HG03095 (cell line): Measurements from ENCODE around the gene EPAS1.

Experiments
- ATAC-seq: cut with Tn5 transposase; IDR thresholded peaks from one replicate; pipeline ENCODE4 v1.9.1; 2021; ENCODE audit warnings: moderate library complexity; ENCODE audit not compliant: unreplicated experiment

EPAS1 gene

DNA sequence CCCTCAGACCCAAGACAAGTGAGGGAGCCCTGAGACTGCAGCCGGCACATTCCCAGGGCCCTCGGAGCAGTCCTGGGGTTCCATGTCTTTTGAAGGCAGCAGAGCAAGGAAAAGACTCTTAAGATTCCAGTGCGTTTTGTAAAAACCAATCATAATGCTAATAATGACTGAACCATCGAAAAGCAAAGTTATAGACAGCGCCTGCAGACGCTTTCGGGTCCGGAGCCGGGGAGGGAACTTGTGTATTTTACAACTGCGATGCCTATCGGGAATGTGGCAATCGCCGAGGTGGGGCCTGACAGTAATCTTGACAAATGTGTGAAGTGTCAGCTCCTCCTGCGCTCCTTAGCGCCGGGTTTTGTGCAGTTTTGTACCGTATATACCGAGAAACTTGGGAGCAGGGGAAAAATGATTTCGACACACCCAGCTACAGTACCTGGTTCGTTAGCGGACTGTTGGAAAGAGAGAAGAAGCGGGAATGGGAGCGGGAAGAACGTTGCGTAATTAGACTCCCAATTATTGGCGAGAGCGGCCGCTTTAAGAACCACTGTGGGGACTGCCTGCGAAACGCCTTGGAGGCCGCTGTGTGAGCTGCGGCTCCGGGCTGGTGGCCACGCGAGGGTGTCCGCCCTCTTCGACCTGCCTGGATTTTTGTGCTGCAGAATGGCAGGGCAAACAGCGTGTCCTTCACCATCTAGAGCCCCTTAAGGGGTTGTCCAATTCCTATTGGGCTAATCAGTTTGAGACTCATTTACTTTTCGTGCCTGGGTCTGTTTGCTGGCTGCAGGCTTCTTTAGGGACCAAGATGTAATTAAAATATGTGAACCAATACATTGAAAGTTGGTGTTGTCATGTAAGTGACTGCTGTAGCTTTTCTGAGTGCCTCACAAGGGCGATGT lies 2.4 kb downstream of the EPAS1 start:
- no peak for ATAC-seq

DNA sequence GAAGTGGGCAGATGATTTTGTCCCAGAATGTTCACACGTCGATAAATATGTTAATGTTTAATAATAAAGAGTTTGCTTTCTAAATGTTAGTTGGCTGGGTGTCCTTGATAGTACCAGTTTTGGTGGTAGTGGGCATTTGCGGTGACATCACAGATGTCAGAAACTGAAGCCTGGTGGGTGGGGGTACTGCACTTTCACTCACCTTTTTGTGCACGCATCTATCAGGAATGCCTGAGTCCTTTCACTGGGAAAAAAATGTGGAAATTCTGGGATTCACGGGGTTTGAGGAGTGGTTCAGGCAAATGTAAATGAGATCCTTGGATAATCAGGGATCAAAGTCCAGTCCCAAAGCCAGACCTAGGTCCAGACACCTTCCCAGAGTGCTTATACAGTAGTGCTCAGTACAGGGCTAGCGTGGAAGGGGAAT lies 3.2 kb downstream of the EPAS1 start:
- ATAC-seq = no peak

- ATAC-seq = no peak
Measured at GRCh38 chr2:46302005-46302695, 4.9 kb downstream of the EPAS1 start.

DNA sequence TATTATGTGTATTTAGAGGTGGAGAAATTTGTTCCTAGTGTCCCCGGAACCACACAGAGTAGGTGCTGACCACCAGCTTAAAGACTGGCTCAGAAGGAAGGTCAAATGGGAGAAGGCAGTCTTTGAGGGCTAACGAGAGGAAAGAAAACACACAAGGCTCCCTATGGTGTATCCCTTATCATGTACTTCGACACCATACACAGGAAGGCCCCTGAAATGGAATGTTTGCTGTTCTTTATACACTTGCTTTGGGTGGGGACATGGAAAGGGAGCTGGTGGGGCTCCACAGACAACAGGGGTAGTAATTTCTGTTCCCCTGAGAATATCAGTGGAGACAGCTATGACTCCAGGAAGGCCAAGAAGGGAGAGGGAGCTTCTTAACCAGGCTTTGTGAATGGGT lies 6.0 kb downstream of the EPAS1 start:
- no peak for ATAC-seq

- ATAC-seq = no peak
Measured at GRCh38 chr2:46303822-46304221, 6.6 kb downstream of the EPAS1 start.

DNA sequence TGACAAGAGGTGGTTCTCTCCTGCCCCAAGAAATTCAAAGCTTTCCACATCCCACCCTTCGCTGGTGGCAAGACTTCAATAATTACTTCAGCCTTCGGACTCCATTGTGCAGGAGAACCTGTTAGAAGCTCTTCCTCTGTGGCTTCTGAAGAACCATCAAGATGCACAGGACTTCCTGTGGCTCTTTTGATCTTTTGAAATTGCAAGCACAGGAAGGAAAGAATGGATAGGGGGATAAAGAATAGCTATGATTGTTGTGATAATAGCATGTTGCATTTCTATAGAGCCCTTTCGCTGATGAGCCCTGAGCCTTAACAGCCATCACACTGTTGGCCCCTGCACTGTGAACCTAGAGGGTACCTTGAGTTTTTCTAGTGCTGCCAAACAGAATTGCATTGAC lies 7.4 kb downstream of the EPAS1 start:
- ATAC-seq = no peak

GRCh38 chr2:46305187-46305586 lies 8.0 kb downstream of the EPAS1 start:
- ATAC-seq = no peak

DNA sequence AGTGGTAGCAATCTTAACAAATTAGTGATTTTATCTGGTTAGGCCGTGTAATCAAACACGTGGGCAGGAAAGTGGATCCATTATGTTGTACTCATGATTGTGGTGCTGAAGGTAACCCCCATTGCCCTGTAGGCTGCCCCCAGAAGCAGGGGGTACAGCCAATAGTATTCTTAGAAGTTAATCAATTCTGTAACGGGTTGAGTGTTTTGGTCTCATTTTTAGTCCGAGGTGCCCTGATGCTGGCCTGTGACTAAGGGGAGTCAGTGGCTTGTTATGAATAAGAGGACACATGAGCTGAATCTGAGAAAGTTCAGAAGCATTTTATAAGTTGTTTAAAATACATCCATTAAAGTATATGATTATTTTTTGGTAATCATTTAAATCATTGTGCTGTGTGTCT lies 8.6 kb downstream of the EPAS1 start:
- ATAC-seq = no peak

DNA sequence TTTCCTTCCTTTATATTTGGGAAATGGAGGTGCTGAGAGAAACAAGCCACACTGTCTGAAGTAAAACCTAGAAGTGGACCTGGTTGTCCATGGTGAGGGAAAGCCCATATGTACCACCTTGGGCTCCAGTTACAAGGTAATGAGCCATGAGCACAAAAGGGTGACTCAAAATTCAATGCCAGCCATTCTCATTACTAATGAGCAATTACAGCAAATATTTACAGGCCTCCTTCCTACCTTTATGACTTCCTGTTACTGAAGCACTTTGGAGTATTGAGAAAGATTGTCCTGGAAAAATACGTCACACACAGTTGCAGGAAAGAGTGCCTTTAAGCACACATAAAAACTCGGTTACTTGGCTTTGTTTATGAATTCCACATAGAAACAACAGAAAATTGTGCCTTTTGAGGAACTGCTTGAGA lies 9.1 kb downstream of the EPAS1 start:
- ATAC-seq = no peak

- no peak for ATAC-seq
Measured at GRCh38 chr2:46306988-46307655, 9.9 kb downstream of the EPAS1 start.

- ATAC-seq = no peak
Measured at GRCh38 chr2:46308081-46308480, 10.9 kb downstream of the EPAS1 start.

- ATAC-seq = no peak
Measured at GRCh38 chr2:46308629-46309028, 11.4 kb downstream of the EPAS1 start.

- no peak for ATAC-seq
Measured at GRCh38 chr2:46309052-46309953, 12.1 kb downstream of the EPAS1 start.

DNA sequence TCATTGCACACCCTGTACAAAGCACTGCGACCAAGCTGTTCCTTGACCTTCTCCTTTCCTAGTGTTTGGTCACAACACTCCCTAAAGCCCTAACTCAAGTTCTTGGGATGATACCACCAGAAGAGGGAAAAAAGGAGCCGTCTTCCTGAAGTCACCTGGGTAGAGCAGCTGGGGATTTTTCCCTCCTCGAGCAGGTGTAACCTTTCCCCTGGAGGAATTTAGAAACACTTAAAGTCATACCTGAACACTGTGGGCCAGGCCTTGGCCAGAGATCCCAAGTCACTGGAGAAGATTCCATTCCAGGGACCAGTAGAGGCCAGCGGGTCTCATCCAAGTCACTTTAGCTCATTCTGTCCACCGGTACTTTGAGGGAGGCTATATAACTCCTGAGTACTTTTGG lies 13.2 kb downstream of the EPAS1 start:
- ATAC-seq = no peak

DNA sequence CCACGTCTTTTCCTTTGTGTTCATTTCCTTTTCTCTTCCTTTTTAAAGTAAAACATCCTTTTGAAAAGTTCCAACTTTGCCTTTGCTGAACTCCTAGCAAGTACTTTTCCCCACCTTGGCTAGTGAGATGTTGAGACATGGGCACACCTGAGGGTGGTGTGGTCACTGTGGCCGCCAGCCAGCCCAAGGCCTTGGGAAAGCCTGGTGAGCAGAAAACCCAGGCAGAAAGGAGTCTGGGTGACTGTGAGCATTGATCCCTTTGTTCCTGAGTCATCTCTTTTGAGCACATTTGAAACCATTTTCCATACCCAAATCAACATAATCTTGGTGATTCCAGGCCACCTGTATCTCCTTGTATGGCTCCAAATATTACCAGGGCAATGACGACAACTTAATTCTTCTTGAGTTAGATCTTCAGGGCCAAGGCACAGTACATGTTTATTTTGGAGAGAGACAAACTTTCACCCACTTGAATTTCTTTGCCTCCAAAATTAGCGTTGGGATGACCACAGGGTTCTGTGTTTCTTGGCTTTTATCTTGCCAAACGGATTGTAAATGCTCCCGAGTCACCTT lies 14.5 kb downstream of the EPAS1 start:
- no peak for ATAC-seq

- ATAC-seq = no peak
Measured at GRCh38 chr2:46313063-46313462, 15.9 kb downstream of the EPAS1 start.

DNA sequence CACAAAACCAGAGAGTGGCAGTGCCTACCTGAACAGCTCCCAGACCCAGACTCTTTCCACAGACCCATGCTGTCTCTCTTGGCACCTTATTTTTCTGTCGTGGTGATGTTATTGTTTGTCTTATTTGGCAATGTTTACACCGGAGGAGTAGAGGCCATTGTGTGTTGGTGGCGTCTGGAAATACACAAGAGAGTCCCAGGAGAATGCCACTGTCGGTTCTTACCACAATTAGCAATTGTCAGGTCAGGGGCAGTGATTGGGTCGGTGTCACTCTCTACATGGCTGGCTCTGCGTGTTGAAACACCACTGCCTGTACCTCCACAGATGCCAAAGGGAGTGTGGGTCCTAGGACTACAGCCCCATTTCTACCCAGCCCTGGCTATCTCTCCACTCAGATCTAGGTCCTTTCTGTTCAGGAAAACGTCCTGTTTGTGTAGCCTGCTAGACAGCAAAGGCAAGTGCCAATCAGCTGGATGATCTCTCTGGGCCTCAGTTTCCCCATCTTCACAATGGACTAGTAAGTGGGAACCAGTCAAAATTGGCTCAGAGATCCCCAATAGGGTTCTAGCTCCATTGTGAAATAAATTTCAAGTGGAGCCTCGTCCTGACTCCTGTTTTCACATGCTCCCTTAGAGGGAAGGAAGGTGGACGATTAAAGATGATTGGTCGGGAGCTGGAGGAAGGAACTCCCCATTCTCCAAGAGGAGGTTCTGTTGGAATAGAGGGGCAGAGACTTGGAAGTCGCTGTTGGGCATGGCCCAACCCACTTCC lies 17.0 kb downstream of the EPAS1 start:
- ATAC-seq = no peak

DNA sequence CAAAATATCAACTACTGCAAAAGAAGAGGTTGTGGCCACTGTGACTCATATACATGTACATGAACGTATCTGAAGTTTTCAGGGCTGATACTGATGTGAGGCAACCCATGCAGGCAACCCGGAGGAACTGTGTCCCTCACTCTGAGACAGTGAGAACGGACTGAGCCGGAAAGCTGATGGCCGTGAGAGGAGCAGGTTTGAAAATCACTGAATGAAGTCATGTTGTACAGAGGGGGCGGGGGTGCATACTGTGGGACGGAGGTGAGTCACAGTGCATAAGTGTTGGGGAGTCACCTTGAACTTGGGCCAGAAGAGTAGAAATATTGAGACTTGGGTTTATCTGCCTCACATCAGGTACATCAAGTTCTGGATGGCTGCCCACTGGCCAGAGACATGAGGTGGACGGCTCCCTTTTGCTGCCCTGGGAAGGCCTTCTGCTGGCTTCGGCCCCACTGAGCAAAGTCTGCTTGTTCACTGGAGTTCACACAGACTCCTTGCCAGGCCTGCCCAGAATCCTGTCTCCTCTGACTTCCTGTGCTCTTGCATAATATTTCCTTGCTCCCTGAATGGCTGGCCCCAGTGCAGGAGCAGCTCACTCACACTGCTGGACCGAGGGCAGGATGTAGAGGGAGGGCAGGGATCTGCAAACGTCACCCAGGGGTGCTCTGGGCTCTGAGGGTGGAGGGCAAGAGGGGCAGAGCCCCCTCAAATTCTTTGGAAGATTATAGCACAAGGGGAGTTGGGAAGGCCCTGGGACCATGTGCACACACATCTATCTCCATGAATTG lies 18.1 kb downstream of the EPAS1 start:
- no peak for ATAC-seq

DNA sequence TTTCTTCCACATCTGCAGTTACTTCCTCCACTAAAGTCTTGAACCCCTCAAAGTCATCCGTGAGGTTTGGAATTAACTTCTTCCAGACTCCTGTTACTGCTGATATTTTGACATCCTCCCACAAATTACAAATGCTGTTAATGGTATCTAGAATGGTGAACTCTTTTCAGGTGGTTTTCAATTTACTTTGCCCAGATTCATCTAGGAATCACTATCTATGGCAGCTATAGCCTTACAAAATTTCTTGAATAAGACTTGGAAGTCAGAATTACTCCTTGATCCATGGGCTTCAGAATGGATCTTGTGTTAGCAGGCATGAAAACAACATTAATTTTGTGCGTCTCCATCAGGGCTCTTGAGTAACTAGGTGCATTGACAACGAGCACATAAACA lies 19.9 kb downstream of the EPAS1 start:
- ATAC-seq = no peak
